ENCODE data around the gene WDR87. TPM values are rescaled to one million over a fixed set of nuclear protein-coding genes. Genes with fewer than 3 reads are reported as not detected.

WDR87 gene
- total and polyA plus RNA-seq, 9 of the 15 experiments (the other 6 are each of a cell fraction or from before 2014, with no cell fraction given): not detected

GRCh38 chr19:37943480-37943879 is 37.1 kb upstream of the WDR87 start (continued):
- TF ChIP-seq MGA (IDR thresholded peaks at IDR 0.05) (peak; percentile 78), RAD51 (IDR thresholded peaks at IDR 0.05; ENCODE audit: borderline replicate concordance, low read depth) (no peak), SMARCA4 (IDR thresholded peaks at IDR 0.05) (peak; percentile 84), ESRRA (IDR thresholded peaks at IDR 0.05; ENCODE audit: borderline replicate concordance, low read depth) (peak; percentile 42; the same call in 1 of the 2 replicates), ZNF3 (CRISPR knock-in tag; IDR thresholded peaks at IDR 0.05) (no peak), ARNT (IDR thresholded peaks at IDR 0.05) (peak in 1 of 2 experiments; percentile 85; a peak in 1 of 4 replicates), ZNF384 (IDR thresholded peaks at IDR 0.05; ENCODE audit: low read depth, low read length) (no peak), FOXO4 (CRISPR knock-in tag; IDR thresholded peaks at IDR 0.05) (no peak), PURB (CRISPR knock-in tag; IDR thresholded peaks at IDR 0.05; ENCODE audit: low read depth) (no peak), ZNF695 (CRISPR knock-in tag; IDR thresholded peaks at IDR 0.05) (no peak), ID3 (CRISPR knock-in tag; IDR thresholded peaks at IDR 0.05) (no peak), ID3 (tag; IDR thresholded peaks at IDR 0.05) (0 out of 2 replicates have a peak, but pooled peaks have one; percentile 28), MXD1 (CRISPR knock-in tag; IDR thresholded peaks at IDR 0.05; ENCODE audit: borderline replicate concordance, poor library complexity, severe bottlenecking) (no peak), SRSF9 (IDR thresholded peaks at IDR 0.05; ENCODE audit: borderline replicate concordance, low read depth, low read length) (no peak), ZNF551 (CRISPR knock-in tag; IDR thresholded peaks at IDR 0.05) (no peak)

Measured in K562 (cell line).